Hepatic stellate cell (primary cell): ENCODE data around the gene COA5.
A peak's percentile ranks its signal among the peaks of the same experiment; 100 is the strongest.

ENCODE experiments used
- DNase-seq: peaks from one replicate; pipeline ENCODE4 v3.0.0; 2011; ENCODE audit warnings: low spot score

COA5 gene

GRCh38 chr2:98608116-98608961, at the start of gene COA5, which contains the start of gene UNC50:
Gene COA5, minus strand, starts transcription at chr2:98608512. Its CDS starts 107 bp downstream, at chr2:98608405.
Gene UNC50, plus strand, starts transcription at chr2:98608589. Its CDS starts 1,171 bp downstream, at chr2:98609760.
- DNase-seq = peak; percentile 91

GRCh38 chr2:98656800-98657199, 48.5 kb upstream of the COA5 start:
- no peak for DNase-seq

GRCh38 chr2:98654699-98655495, 46.6 kb upstream of the COA5 start:
- no peak for DNase-seq

GRCh38 chr2:98650998-98651397, 42.7 kb upstream of the COA5 start:
- no peak for DNase-seq

- no peak for DNase-seq
Observed at GRCh38 chr2:98649992-98650375, 41.7 kb upstream of the COA5 start.

GRCh38 chr2:98649135-98649991, 41.1 kb upstream of the COA5 start:
- peak; percentile 35 for DNase-seq

- no peak for DNase-seq
Observed at GRCh38 chr2:98648451-98648850, 40.1 kb upstream of the COA5 start.

GRCh38 chr2:98647636-98648035, 39.3 kb upstream of the COA5 start:
- no peak for DNase-seq

GRCh38 chr2:98643496-98644100, 35.3 kb upstream of the COA5 start:
- DNase-seq = no peak

- DNase-seq = no peak
Observed at GRCh38 chr2:98637401-98638147, 29.3 kb upstream of the COA5 start.

- DNase-seq = no peak
Observed at GRCh38 chr2:98634406-98635092, 26.2 kb upstream of the COA5 start.

GRCh38 chr2:98632351-98632750, 24.0 kb upstream of the COA5 start:
- no peak for DNase-seq

- DNase-seq = no peak
Observed at GRCh38 chr2:98623657-98624056, 15.3 kb upstream of the COA5 start.

- DNase-seq = no peak
Observed at GRCh38 chr2:98617149-98617548, 8.8 kb upstream of the COA5 start.

GRCh38 chr2:98615481-98615880, 7.2 kb upstream of the COA5 start:
- no peak for DNase-seq

- DNase-seq = no peak
Observed at GRCh38 chr2:98614024-98614739, 5.9 kb upstream of the COA5 start.

- DNase-seq = peak; percentile 50
Observed at GRCh38 chr2:98608962-98609604, 771 bp upstream of the COA5 start.

GRCh38 chr2:98607741-98608115, 584 bp downstream of the COA5 start:
- peak; percentile 21 for DNase-seq

GRCh38 chr2:98607104-98607503, 1.2 kb downstream of the COA5 start:
- no peak for DNase-seq
